Panc1 (cell line): ENCODE results near the gene DCLRE1C. TPM values are rescaled to one million over a fixed set of nuclear protein-coding genes. Genes with fewer than 3 reads are reported as not detected.

Source experiments
- ATAC-seq: fragments of 200-7000 bp; cut with Tn5 transposase; 2 replicates; pipeline ENCODE4 v1.9.1; 2020; ENCODE audit warnings: mild to moderate bottlenecking, moderate library complexity
- BruUV-seq: library from RNA; stranded (reverse); fragments of 400-500 nt; replicated peaks from 2 replicates; lab custom pipeline; 2021; lab: Mats Ljungman, UMichigan
- CTCF ChIA-PET: fragments of 300-600 bp; sonication (Branson Sonifier 250); formaldehyde crosslinking; loops from one replicate; lab custom pipeline; 2022; ENCODE audit warnings: antibody characterized with exemption; lab: Charles Lee
- POLR2A ChIA-PET: fragments of 300-600 bp; sonication (Branson Sonifier 250); formaldehyde crosslinking; loops from one replicate; lab custom pipeline; 2022; ENCODE audit warnings: antibody characterized with exemption; lab: Charles Lee
- DNase-seq: peaks from one replicate; pipeline ENCODE4 v3.0.0-alpha.2; 2010; ENCODE audit warnings: low read depth, low spot score
- H3K27ac ChIP-seq: 2 replicates; pipeline ENCODE4 v1.5.1; 2011; ENCODE audit warnings: mild to moderate bottlenecking, low read length, inconsistent platforms
- H3K27me3 ChIP-seq: fragments of 200-500 bp; sonication (Bioruptor generic); 2 replicates; pipeline ENCODE4 v1.6.0; 2014; ENCODE audit warnings: low read length, inconsistent platforms; ENCODE audit not compliant: control insufficient read depth, insufficient read depth
- H3K36me3 ChIP-seq: fragments of 200-500 bp; sonication (Bioruptor generic); 2 replicates; pipeline ENCODE4 v1.5.1; 2014; ENCODE audit warnings: inconsistent platforms, mild to moderate bottlenecking, low read length, moderate library complexity; ENCODE audit not compliant: control insufficient read depth, insufficient read depth
- H3K4me1 ChIP-seq: 2 replicates; pipeline ENCODE4 v1.5.1; 2011; ENCODE audit warnings: inconsistent platforms, mild to moderate bottlenecking, low read length, moderate library complexity; ENCODE audit not compliant: control insufficient read depth, insufficient read depth
- H3K4me3 ChIP-seq, 2 experiments: 2 replicates each; pipeline ENCODE4 v1.5.1; 2011 to 2012; ENCODE audit warnings: low read depth in 2 of 2, low read length in 2 of 2, mild to moderate bottlenecking in 2 of 2, inconsistent platforms in 1 of 2, moderate library complexity in 1 of 2
- H3K9me3 ChIP-seq: fragments of 200-500 bp; sonication (Bioruptor generic); 2 replicates; pipeline ENCODE4 v1.5.1; 2014; ENCODE audit warnings: low read depth, mild to moderate bottlenecking, inconsistent platforms, low read length, moderate library complexity; ENCODE audit not compliant: control insufficient read depth, insufficient read depth
- CTCF ChIP-seq: fragments of 450-650 bp; IDR thresholded peaks from 2 replicates; pipeline ENCODE4 v1.5.1; 2017; ENCODE audit warnings: mild to moderate bottlenecking
- POLR2AphosphoS5 ChIP-seq: IDR thresholded peaks from 2 replicates; pipeline ENCODE4 v1.6.1; 2012; ENCODE audit warnings: mild to moderate bottlenecking, low read depth, low read length, moderate library complexity
- REST ChIP-seq, 2 experiments: IDR thresholded peaks; 2 replicates each; pipeline ENCODE4 v1.6.1; 2011 to 2012; ENCODE audit warnings: low read depth in 2 of 2, control low read depth in 1 of 2, low read length in 1 of 2, mild to moderate bottlenecking in 1 of 2, moderate library complexity in 1 of 2; ENCODE audit not compliant: insufficient read depth in 1 of 2
- SIN3A ChIP-seq: IDR thresholded peaks from 2 replicates; pipeline ENCODE4 v1.6.1; 2012; ENCODE audit warnings: low read depth, mild to moderate bottlenecking, low read length, moderate library complexity, borderline replicate concordance; ENCODE audit not compliant: insufficient read depth
- TCF7L2 ChIP-seq: IDR thresholded peaks from 2 replicates; pipeline ENCODE4 v1.6.1; 2011; ENCODE audit warnings: mild to moderate bottlenecking, low read depth, low read length, inconsistent platforms
- in situ Hi-C: cut with HindIII; loops from 2 replicates; pipeline ENCODE4 v1.10.0; 2016; ENCODE audit warnings: low sequenced_read_pairs, low pct_unique_long_range_greater_than_20kb
- intact Hi-C: fragments of 100-400 bp; cut with micrococcal nuclease; formaldehyde crosslinking; loops from one replicate; pipeline ENCODE4 v1.10.0; 2022; ENCODE audit not compliant: unreplicated experiment
- total RNA-seq: library from RNA; stranded (reverse); gene quantifications from one replicate; pipeline ENCODE4 v1.2.1, GENCODE V29; 2021; ENCODE audit not compliant: unreplicated experiment

Gene DCLRE1C
- total RNA-seq, 1 experiment from 2014 or later, result 9.1 TPM

- intact Hi-C loops (no loop called here), in situ Hi-C loops (no loop called here)
- Histone ChIP-seq H3K4me3 (no peak overlapping the region), H3K27ac (no peak overlapping the region), H3K9me3 (no peaks in the 10 kb centered on the region), H3K36me3 (no peaks in the 10 kb centered on the region; the same call in none of the 2 replicates), H3K4me1 (no peaks in the 10 kb centered on the region), H3K27me3 (no peaks in the 10 kb centered on the region)
- ChIA-PET POLR2A (no interaction called here), CTCF (no interaction called here)
- no peak for DNase-seq
- TF ChIP-seq TCF7L2 (no peak), SIN3A (no peak), REST (IDR thresholded peaks at IDR 0.05; ENCODE audit: insufficient read depth in 1 of 2, low read depth in 2 of 2, low read length in 1 of 2) (no peak), CTCF (no peak), POLR2AphosphoS5 (no peak)
- no TSS peak for BruUV-seq
- ATAC-seq, result no peak
These were observed 27.0 kb downstream of the DCLRE1C start for GRCh38 chr10:14926722-14927416.

GRCh38 chr10:14926061-14926470 lies 27.8 kb downstream of the DCLRE1C start:
- DNase-seq (no peak), ATAC-seq (no peak)
- in situ Hi-C loops (no loop called here), intact Hi-C loops (no loop called here)
- POLR2A ChIA-PET, result interaction anchor here (0.5 kb wide), 1 partner anchor 11 kb away, joined by 10 read pairs; no protein-coding TSS in a partner anchor
- no TSS peak for BruUV-seq
- Histone ChIP-seq H3K9me3 (no peaks in the 10 kb centered on the region), H3K4me3 (no peak overlapping the region), H3K36me3 (no peaks in the 10 kb centered on the region; the same call in none of the 2 replicates), H3K27me3 (no peaks in the 10 kb centered on the region), H3K4me1 (no peaks in the 10 kb centered on the region), H3K27ac (no peak overlapping the region)
- TF ChIP-seq POLR2AphosphoS5, result no peak
- no peak for TF ChIP-seq TCF7L2
- no peak for TF ChIP-seq CTCF
- TF ChIP-seq SIN3A, result no peak
- TF ChIP-seq REST (IDR thresholded peaks at IDR 0.05; ENCODE audit: insufficient read depth in 1 of 2, low read depth in 2 of 2, low read length in 1 of 2), result no peak
- CTCF ChIA-PET, result no interaction called here
